Caco-2 (cell line): ENCODE results near the gene NMBR. TPM values are rescaled to one million over a fixed set of nuclear protein-coding genes. Genes with fewer than 3 reads are reported as not detected.
A peak's percentile ranks its signal among the peaks of the same experiment; 100 is the strongest.
"Not testable (repeated sequence)": the region's sequence is repeated elsewhere in the genome, so short reads cannot be mapped to it uniquely, and the experiment has no call there.

Experiments used
- BruUV-seq: library from RNA; stranded (reverse); fragments of 400-500 nt; replicated peaks from 2 replicates; lab custom pipeline; 2021; lab: Mats Ljungman, UMichigan
- CTCF ChIA-PET: fragments of 300-600 bp; sonication (Branson Sonifier 250); formaldehyde crosslinking; loops from one replicate; lab custom pipeline; 2022; ENCODE audit warnings: antibody characterized with exemption; lab: Charles Lee
- POLR2A ChIA-PET: fragments of 300-600 bp; sonication (Branson Sonifier 250); formaldehyde crosslinking; loops from one replicate; lab custom pipeline; 2022; ENCODE audit warnings: antibody characterized with exemption; lab: Charles Lee
- DNase-seq, 2 experiments: peaks; one replicate each; pipeline versions ENCODE4 v3.0.0 to v3.0.0-alpha.2; 2020 to 2022
- H3K27me3 ChIP-seq: replicated peaks from 2 replicates; pipeline ENCODE4 v1.6.0; 2011; ENCODE audit warnings: low read length; ENCODE audit not compliant: control insufficient read depth, insufficient read depth
- H3K36me3 ChIP-seq: 2 replicates; pipeline ENCODE4 v1.5.1; 2011; ENCODE audit warnings: low read length; ENCODE audit not compliant: control insufficient read depth, insufficient read depth
- H3K4me1 ChIP-seq: fragments of 250-450 bp; sonication (Bioruptor Pico); 2 replicates; pipeline ENCODE4 v1.5.1; 2020; ENCODE audit warnings: mild to moderate bottlenecking
- H3K4me3 ChIP-seq: 2 replicates; pipeline ENCODE4 v1.5.1; 2011; ENCODE audit warnings: low read depth, mild to moderate bottlenecking, control low read depth, low read length
- H3K9me3 ChIP-seq: fragments of 250-450 bp; sonication (Bioruptor Pico); 2 replicates; pipeline ENCODE4 v1.5.1; 2020; ENCODE audit warnings: mild to moderate bottlenecking, moderate library complexity
- H3K27ac Mint-ChIP-seq: one replicate; pipeline ENCODE4 v1.8.0; 2022; ENCODE audit warnings: mixed read lengths; ENCODE audit not compliant: unreplicated experiment
- H3K27me3 Mint-ChIP-seq: one replicate; pipeline ENCODE4 v1.8.0; 2022; ENCODE audit warnings: mixed read lengths; ENCODE audit not compliant: insufficient read depth, unreplicated experiment
- H3K36me3 Mint-ChIP-seq: one replicate; pipeline ENCODE4 v1.8.0; 2022; ENCODE audit warnings: mild to moderate bottlenecking, mixed read lengths; ENCODE audit not compliant: insufficient read depth, unreplicated experiment
- H3K4me1 Mint-ChIP-seq: one replicate; pipeline ENCODE4 v1.8.0; 2022; ENCODE audit warnings: low read depth, mixed read lengths; ENCODE audit not compliant: unreplicated experiment
- H3K4me3 Mint-ChIP-seq: one replicate; pipeline ENCODE4 v1.8.0; 2022; ENCODE audit warnings: mild to moderate bottlenecking, moderate library complexity, mixed read lengths; ENCODE audit not compliant: unreplicated experiment
- H3K9me3 Mint-ChIP-seq: one replicate; pipeline ENCODE4 v1.8.0; 2022; ENCODE audit warnings: mixed read lengths; ENCODE audit not compliant: unreplicated experiment
- CTCF ChIP-seq, 2 experiments: fragments of 200-600 bp in 1 of 2; IDR thresholded peaks; 1 replicate in 1 of 2; 2 replicates in 1 of 2; pipeline versions ENCODE4 v1.5.1 to v1.8.0; 2011 to 2022; ENCODE audit warnings: antibody characterized with exemption in 1 of 2, control low read depth in 1 of 2, inconsistent platforms in 1 of 2, low read depth in 1 of 2, low read length in 1 of 2, mild to moderate bottlenecking in 1 of 2, moderate library complexity in 1 of 2; ENCODE audit not compliant: insufficient read depth in 1 of 2, severe bottlenecking in 1 of 2, unreplicated experiment in 1 of 2
- intact Hi-C: fragments of 100-400 bp; cut with micrococcal nuclease; formaldehyde crosslinking; loops from one replicate; pipeline ENCODE4 v1.10.0; 2022; ENCODE audit not compliant: unreplicated experiment
- total RNA-seq: library from RNA; stranded (reverse); gene quantifications from 2 replicates; pipeline ENCODE4 v1.2.3, GENCODE V29; 2022

The NMBR gene
- total RNA-seq, 1 experiment from 2014 or later: not detected

GRCh38 chr6:142192343-142192742, 45.4 kb upstream of the NMBR start:
- Histone ChIP-seq H3K9me3 (no peaks in the 10 kb centered on the region), H3K36me3 (no peaks in the 10 kb centered on the region), H3K4me1 (no peaks in the 10 kb centered on the region), H3K27me3 (no peaks in the 10 kb centered on the region), H3K4me3 (no peak overlapping the region)
- intact Hi-C loops: no loop called here
- Mint-ChIP-seq H3K4me1 (peaks cover 18% of the 10 kb centered on the region), H3K27ac (no peak overlapping the region), H3K27me3 (no peaks in the 10 kb centered on the region), H3K36me3 (peaks cover 17% of the 10 kb centered on the region), H3K4me3 (no peak overlapping the region), H3K9me3 (no peaks in the 10 kb centered on the region)
- CTCF ChIA-PET: no interaction called here
- TF ChIP-seq CTCF (IDR thresholded peaks at IDR 0.05; ENCODE audit: insufficient read depth in 1 of 2, low read depth in 1 of 2, low read length in 1 of 2, severe bottlenecking in 1 of 2, unreplicated experiment in 1 of 2): no peak
- BruUV-seq: no TSS peak
- DNase-seq: no peak
- POLR2A ChIA-PET: no interaction called here

- BruUV-seq: no TSS peak
- no peak overlapping the region for H3K27ac Mint-ChIP-seq
- POLR2A ChIA-PET: no interaction called here
Measured at GRCh38 chr6:142189057-142189456, 42.1 kb upstream of the NMBR start.

GRCh38 chr6:142188341-142188740, 41.4 kb upstream of the NMBR start:
- H3K9me3 ChIP-seq, H3K4me1 ChIP-seq, H3K27me3 ChIP-seq, H3K36me3 ChIP-seq, intact Hi-C loops, BruUV-seq, H3K4me1 Mint-ChIP-seq, H3K27ac Mint-ChIP-seq, H3K4me3 Mint-ChIP-seq, DNase-seq, H3K9me3 Mint-ChIP-seq, POLR2A ChIA-PET, H3K4me3 ChIP-seq, H3K27me3 Mint-ChIP-seq: not testable (repeated sequence)
- CTCF ChIA-PET: interaction anchor here (0.6 kb wide), 1 partner anchor 9 kb away, joined by 3 read pairs; no protein-coding TSS in a partner anchor
- TF ChIP-seq CTCF (IDR thresholded peaks at IDR 0.05; ENCODE audit: insufficient read depth in 1 of 2, low read depth in 1 of 2, low read length in 1 of 2, severe bottlenecking in 1 of 2, unreplicated experiment in 1 of 2): peak; percentile 27 to 43
- H3K36me3 Mint-ChIP-seq: peaks cover 11% of the 10 kb centered on the region

More at GRCh38 chr6:142189057-142189456, 42.1 kb upstream of the NMBR start:
- H3K9me3 Mint-ChIP-seq: no peaks in the 10 kb centered on the region
- peaks cover 11% of the 10 kb centered on the region for H3K36me3 Mint-ChIP-seq
- intact Hi-C loops: no loop called here
- no peak overlapping the region for H3K4me3 ChIP-seq
- H3K4me1 Mint-ChIP-seq: no peaks in the 10 kb centered on the region
- no peaks in the 10 kb centered on the region for H3K27me3 ChIP-seq
- no peaks in the 10 kb centered on the region for H3K4me1 ChIP-seq
- H3K36me3 ChIP-seq: no peaks in the 10 kb centered on the region
- no peak overlapping the region for H3K4me3 Mint-ChIP-seq
- H3K9me3 ChIP-seq: no peaks in the 10 kb centered on the region
- no peak for TF ChIP-seq CTCF (IDR thresholded peaks at IDR 0.05; ENCODE audit: insufficient read depth in 1 of 2, low read depth in 1 of 2, low read length in 1 of 2, severe bottlenecking in 1 of 2, unreplicated experiment in 1 of 2)
- no peaks in the 10 kb centered on the region for H3K27me3 Mint-ChIP-seq
- no peak for DNase-seq
- CTCF ChIA-PET: interaction anchor here (0.6 kb wide), 1 partner anchor 8 kb away, joined by 3 read pairs; no protein-coding TSS in a partner anchor
